ENCODE data around the gene STIM2.

DNA sequence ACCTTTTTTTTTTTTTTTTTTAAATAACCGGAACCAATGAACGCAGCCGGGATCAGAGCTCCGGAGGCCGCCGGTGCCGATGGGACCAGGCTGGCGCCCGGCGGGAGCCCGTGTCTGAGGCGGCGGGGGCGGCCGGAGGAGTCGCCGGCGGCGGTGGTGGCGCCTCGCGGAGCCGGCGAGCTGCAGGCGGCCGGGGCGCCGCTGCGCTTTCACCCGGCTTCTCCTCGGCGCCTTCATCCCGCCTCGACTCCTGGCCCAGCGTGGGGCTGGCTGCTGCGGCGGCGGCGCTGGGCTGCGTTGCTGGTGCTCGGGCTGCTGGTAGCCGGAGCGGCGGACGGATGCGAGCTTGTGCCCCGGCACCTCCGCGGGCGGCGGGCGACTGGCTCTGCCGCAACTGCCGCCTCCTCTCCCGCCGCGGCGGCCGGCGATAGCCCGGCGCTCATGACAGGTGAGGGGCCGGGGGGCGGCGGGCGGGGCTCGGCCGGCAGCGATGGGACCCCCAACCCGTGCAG lies 337 bp downstream of the STIM2 start:
- no peak for TF ChIP-seq ATF6 (CRISPR knock-in tag; IDR thresholded peaks at IDR 0.05)
- TF ChIP-seq CHCHD3 (CRISPR knock-in tag; IDR thresholded peaks at IDR 0.05) = no peak
- TF ChIP-seq FIP1L1 (IDR thresholded peaks at IDR 0.05; ENCODE audit: low read depth, low read length, poor library complexity, severe bottlenecking) = peak; percentile 23
- no peak for TF ChIP-seq ZBTB8A (IDR thresholded peaks at IDR 0.05; ENCODE audit: partially characterized antibody)
- no peak; the same call in 1 of the 2 replicates for TF ChIP-seq NFIC (IDR thresholded peaks at IDR 0.05)
- no peak for TF ChIP-seq FOXM1 (IDR thresholded peaks at IDR 0.05; ENCODE audit: low read depth)
- no peak for TF ChIP-seq FOXM1 (CRISPR knock-in tag; IDR thresholded peaks at IDR 0.05; ENCODE audit: low read depth)
- TF ChIP-seq, protein P1, sequence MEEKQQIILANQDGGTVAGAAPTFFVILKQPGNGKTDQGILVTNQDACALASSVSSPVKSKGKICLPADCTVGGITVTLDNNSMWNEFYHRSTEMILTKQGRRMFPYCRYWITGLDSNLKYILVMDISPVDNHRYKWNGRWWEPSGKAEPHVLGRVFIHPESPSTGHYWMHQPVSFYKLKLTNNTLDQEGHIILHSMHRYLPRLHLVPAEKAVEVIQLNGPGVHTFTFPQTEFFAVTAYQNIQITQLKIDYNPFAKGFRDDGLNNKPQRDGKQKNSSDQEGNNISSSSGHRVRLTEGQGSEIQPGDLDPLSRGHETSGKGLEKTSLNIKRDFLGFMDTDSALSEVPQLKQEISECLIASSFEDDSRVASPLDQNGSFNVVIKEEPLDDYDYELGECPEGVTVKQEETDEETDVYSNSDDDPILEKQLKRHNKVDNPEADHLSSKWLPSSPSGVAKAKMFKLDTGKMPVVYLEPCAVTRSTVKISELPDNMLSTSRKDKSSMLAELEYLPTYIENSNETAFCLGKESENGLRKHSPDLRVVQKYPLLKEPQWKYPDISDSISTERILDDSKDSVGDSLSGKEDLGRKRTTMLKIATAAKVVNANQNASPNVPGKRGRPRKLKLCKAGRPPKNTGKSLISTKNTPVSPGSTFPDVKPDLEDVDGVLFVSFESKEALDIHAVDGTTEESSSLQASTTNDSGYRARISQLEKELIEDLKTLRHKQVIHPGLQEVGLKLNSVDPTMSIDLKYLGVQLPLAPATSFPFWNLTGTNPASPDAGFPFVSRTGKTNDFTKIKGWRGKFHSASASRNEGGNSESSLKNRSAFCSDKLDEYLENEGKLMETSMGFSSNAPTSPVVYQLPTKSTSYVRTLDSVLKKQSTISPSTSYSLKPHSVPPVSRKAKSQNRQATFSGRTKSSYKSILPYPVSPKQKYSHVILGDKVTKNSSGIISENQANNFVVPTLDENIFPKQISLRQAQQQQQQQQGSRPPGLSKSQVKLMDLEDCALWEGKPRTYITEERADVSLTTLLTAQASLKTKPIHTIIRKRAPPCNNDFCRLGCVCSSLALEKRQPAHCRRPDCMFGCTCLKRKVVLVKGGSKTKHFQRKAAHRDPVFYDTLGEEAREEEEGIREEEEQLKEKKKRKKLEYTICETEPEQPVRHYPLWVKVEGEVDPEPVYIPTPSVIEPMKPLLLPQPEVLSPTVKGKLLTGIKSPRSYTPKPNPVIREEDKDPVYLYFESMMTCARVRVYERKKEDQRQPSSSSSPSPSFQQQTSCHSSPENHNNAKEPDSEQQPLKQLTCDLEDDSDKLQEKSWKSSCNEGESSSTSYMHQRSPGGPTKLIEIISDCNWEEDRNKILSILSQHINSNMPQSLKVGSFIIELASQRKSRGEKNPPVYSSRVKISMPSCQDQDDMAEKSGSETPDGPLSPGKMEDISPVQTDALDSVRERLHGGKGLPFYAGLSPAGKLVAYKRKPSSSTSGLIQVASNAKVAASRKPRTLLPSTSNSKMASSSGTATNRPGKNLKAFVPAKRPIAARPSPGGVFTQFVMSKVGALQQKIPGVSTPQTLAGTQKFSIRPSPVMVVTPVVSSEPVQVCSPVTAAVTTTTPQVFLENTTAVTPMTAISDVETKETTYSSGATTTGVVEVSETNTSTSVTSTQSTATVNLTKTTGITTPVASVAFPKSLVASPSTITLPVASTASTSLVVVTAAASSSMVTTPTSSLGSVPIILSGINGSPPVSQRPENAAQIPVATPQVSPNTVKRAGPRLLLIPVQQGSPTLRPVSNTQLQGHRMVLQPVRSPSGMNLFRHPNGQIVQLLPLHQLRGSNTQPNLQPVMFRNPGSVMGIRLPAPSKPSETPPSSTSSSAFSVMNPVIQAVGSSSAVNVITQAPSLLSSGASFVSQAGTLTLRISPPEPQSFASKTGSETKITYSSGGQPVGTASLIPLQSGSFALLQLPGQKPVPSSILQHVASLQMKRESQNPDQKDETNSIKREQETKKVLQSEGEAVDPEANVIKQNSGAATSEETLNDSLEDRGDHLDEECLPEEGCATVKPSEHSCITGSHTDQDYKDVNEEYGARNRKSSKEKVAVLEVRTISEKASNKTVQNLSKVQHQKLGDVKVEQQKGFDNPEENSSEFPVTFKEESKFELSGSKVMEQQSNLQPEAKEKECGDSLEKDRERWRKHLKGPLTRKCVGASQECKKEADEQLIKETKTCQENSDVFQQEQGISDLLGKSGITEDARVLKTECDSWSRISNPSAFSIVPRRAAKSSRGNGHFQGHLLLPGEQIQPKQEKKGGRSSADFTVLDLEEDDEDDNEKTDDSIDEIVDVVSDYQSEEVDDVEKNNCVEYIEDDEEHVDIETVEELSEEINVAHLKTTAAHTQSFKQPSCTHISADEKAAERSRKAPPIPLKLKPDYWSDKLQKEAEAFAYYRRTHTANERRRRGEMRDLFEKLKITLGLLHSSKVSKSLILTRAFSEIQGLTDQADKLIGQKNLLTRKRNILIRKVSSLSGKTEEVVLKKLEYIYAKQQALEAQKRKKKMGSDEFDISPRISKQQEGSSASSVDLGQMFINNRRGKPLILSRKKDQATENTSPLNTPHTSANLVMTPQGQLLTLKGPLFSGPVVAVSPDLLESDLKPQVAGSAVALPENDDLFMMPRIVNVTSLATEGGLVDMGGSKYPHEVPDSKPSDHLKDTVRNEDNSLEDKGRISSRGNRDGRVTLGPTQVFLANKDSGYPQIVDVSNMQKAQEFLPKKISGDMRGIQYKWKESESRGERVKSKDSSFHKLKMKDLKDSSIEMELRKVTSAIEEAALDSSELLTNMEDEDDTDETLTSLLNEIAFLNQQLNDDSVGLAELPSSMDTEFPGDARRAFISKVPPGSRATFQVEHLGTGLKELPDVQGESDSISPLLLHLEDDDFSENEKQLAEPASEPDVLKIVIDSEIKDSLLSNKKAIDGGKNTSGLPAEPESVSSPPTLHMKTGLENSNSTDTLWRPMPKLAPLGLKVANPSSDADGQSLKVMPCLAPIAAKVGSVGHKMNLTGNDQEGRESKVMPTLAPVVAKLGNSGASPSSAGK (IDR thresholded peaks at IDR 0.05) = no peak
- no peak for TF ChIP-seq KLF13 (tag; IDR thresholded peaks at IDR 0.05; ENCODE audit: borderline replicate concordance, low read depth)
- no peak for TF ChIP-seq NR2C2 (CRISPR knock-in tag; IDR thresholded peaks at IDR 0.05)
- peak; percentile 42; the same call in 1 of the 2 replicates for TF ChIP-seq NR2C2 (tag; IDR thresholded peaks at IDR 0.05)
- TF ChIP-seq FOXA1 (IDR thresholded peaks at IDR 0.05; ENCODE audit: borderline replicate concordance) = no peak

Measured in K562 (cell line).